IMR-90 (cell line): Measurements from ENCODE around the gene BORA. TPM values are rescaled to one million over a fixed set of nuclear protein-coding genes. Genes with fewer than 3 reads are reported as not detected.

ENCODE experiments used
- ATAC-seq: fragments of 200-7000 bp; cut with Tn5 transposase; 2 replicates; pipeline ENCODE4 v1.9.1; 2020; ENCODE audit warnings: low read depth, mild to moderate bottlenecking, moderate library complexity
- BruUV-seq: library from RNA; stranded (reverse); fragments of 400-500 nt; replicated peaks from 2 replicates; lab custom pipeline; 2021; lab: Mats Ljungman, UMichigan
- CTCF ChIA-PET: fragments of 300-600 bp; formaldehyde crosslinking; extraction: SDS; loops from one replicate; lab custom pipeline; 2021; ENCODE audit warnings: antibody characterized with exemption; lab: Yijun Ruan, JAX
- POLR2A ChIA-PET: fragments of 300-600 bp; sonication (Branson Sonifier 250); formaldehyde crosslinking; loops from one replicate; lab custom pipeline; 2022; ENCODE audit warnings: antibody characterized with exemption; ENCODE audit not compliant: unreplicated experiment; lab: Charles Lee
- DNase-seq: peaks from one replicate; pipeline ENCODE4 v3.0.0; 2013
- H2AFZ ChIP-seq: replicated peaks from 2 replicates; pipeline ENCODE3; 2013; ENCODE audit warnings: low read length, mild to moderate bottlenecking; ENCODE audit not compliant: poor library complexity
- H2AK5ac ChIP-seq: 2 replicates; pipeline ENCODE4 v1.6.1; 2013; ENCODE audit warnings: low read depth, low read length, inconsistent platforms
- H2AK9ac ChIP-seq: replicated peaks from 2 replicates; pipeline ENCODE3; 2013; ENCODE audit warnings: mild to moderate bottlenecking, low read depth, low read length, moderate library complexity; ENCODE audit not compliant: poor library complexity
- H2BK120ac ChIP-seq: 2 replicates; pipeline ENCODE4 v1.6.1; 2013; ENCODE audit warnings: low read depth, low read length, inconsistent platforms
- H2BK15ac ChIP-seq: 3 replicates; pipeline ENCODE4 v1.6.1; 2013; ENCODE audit warnings: low read depth, low read length, inconsistent platforms
- H2BK20ac ChIP-seq: 2 replicates; pipeline ENCODE4 v1.6.1; 2013; ENCODE audit warnings: low read depth, mild to moderate bottlenecking, inconsistent platforms, low read length, moderate library complexity
- H2BK5ac ChIP-seq: 2 replicates; pipeline ENCODE4 v1.6.1; 2013; ENCODE audit warnings: mild to moderate bottlenecking, low read depth, low read length, inconsistent platforms; ENCODE audit not compliant: poor library complexity, severe bottlenecking
- H3K14ac ChIP-seq: replicated peaks from 2 replicates; pipeline ENCODE4 v1.6.1; 2013; ENCODE audit warnings: low read depth, low read length, inconsistent platforms
- H3K18ac ChIP-seq: 2 replicates; pipeline ENCODE4 v1.6.1; 2013; ENCODE audit warnings: low read depth, low read length, control low read depth
- H3K23ac ChIP-seq: 2 replicates; pipeline ENCODE4 v1.6.1; 2013; ENCODE audit warnings: low read depth, low read length, inconsistent platforms
- H3K27ac ChIP-seq: 2 replicates; pipeline ENCODE4 v1.5.1; 2013; ENCODE audit warnings: mild to moderate bottlenecking, control low read depth, low read length; ENCODE audit not compliant: insufficient read depth
- H3K27me3 ChIP-seq: 2 replicates; pipeline ENCODE4 v1.6.1; 2013; ENCODE audit warnings: low read length; ENCODE audit not compliant: control insufficient read depth, insufficient read depth
- H3K36me3 ChIP-seq: 2 replicates; pipeline ENCODE4 v1.6.1; 2013; ENCODE audit warnings: low read length, mixed read lengths; ENCODE audit not compliant: control insufficient read depth, insufficient read depth
- H3K4ac ChIP-seq: 2 replicates; pipeline ENCODE4 v1.6.1; 2013; ENCODE audit warnings: low read depth, low read length, inconsistent platforms
- H3K4me1 ChIP-seq: 2 replicates; pipeline ENCODE4 v1.6.1; 2013; ENCODE audit warnings: low read length, mixed read lengths; ENCODE audit not compliant: control insufficient read depth, insufficient read depth
- H3K4me2 ChIP-seq: 2 replicates; pipeline ENCODE4 v1.6.1; 2013; ENCODE audit warnings: low read depth, mild to moderate bottlenecking, control low read depth, low read length, moderate library complexity
- H3K4me3 ChIP-seq: 2 replicates; pipeline ENCODE4 v1.5.1; 2013; ENCODE audit warnings: low read depth, mild to moderate bottlenecking, control low read depth, low read length, moderate library complexity; ENCODE audit not compliant: insufficient read depth
- H3K56ac ChIP-seq: 2 replicates; pipeline ENCODE4 v1.6.1; 2013; ENCODE audit warnings: low read length, inconsistent platforms; ENCODE audit not compliant: insufficient read depth; ENCODE audit errors: extremely low read depth
- H3K79me1 ChIP-seq, 2 experiments: 2 replicates each; pipeline ENCODE4 v1.6.1; 2013; ENCODE audit warnings: low read length in 2 of 2, inconsistent platforms in 1 of 2, low read depth in 1 of 2
- H3K9ac ChIP-seq: 2 replicates; pipeline ENCODE4 v1.6.1; 2013; ENCODE audit warnings: low read depth, low read length, control low read depth
- H3K9me1 ChIP-seq: 2 replicates; pipeline ENCODE4 v1.6.1; 2013; ENCODE audit warnings: low read length, inconsistent platforms; ENCODE audit not compliant: insufficient read depth
- H3K9me3 ChIP-seq: 2 replicates; pipeline ENCODE4 v1.6.1; 2013; ENCODE audit warnings: low read length; ENCODE audit not compliant: control insufficient read depth, insufficient read depth
- H4K20me1 ChIP-seq: 2 replicates; pipeline ENCODE4 v1.6.1; 2013; ENCODE audit warnings: low read length, inconsistent platforms; ENCODE audit not compliant: insufficient read depth
- H4K5ac ChIP-seq: 2 replicates; pipeline ENCODE4 v1.6.1; 2013; ENCODE audit warnings: mild to moderate bottlenecking, low read depth, low read length, control low read depth
- H4K8ac ChIP-seq, 2 experiments: 2 replicates each; pipeline ENCODE4 v1.6.1; 2013; ENCODE audit warnings: low read depth in 2 of 2, low read length in 2 of 2, control low read depth in 1 of 2, inconsistent platforms in 1 of 2
- H4K91ac ChIP-seq: 2 replicates; pipeline ENCODE4 v1.6.1; 2013; ENCODE audit warnings: low read depth, low read length, inconsistent platforms; ENCODE audit not compliant: insufficient read depth
- BHLHE40 ChIP-seq: fragments of 150-350 bp; IDR thresholded peaks from 2 replicates; pipeline ENCODE4 v1.6.1; 2016; ENCODE audit warnings: mild to moderate bottlenecking, low read depth, low read length
- CEBPB ChIP-seq: IDR thresholded peaks from 2 replicates; pipeline ENCODE4 v1.6.1; 2012; ENCODE audit warnings: low read depth, low read length, improper control_type of control experiment
- CHD1 ChIP-seq: IDR thresholded peaks from 2 replicates; pipeline ENCODE4 v1.6.1; 2012; ENCODE audit warnings: low read depth, low read length, improper control_type of control experiment
- CTCF ChIP-seq: conservative IDR thresholded peaks from 2 replicates; pipeline ENCODE4 v1.5.1; 2012; ENCODE audit warnings: mild to moderate bottlenecking, low read depth, low read length, improper control_type of control experiment
- ELK1 ChIP-seq: fragments of 150-350 bp; IDR thresholded peaks from 2 replicates; pipeline ENCODE4 v1.6.1; 2016; ENCODE audit warnings: low read depth, mild to moderate bottlenecking, low read length, moderate library complexity, borderline replicate concordance
- FOS ChIP-seq: fragments of 150-350 bp; IDR thresholded peaks from 2 replicates; pipeline ENCODE4 v1.6.1; 2016; ENCODE audit warnings: low read depth, low read length
- MAFK ChIP-seq: IDR thresholded peaks from 2 replicates; pipeline ENCODE4 v1.6.1; 2012; ENCODE audit warnings: low read depth, low read length, improper control_type of control experiment
- MAZ ChIP-seq: IDR thresholded peaks from 2 replicates; pipeline ENCODE4 v1.6.1; 2012; ENCODE audit warnings: low read depth, mild to moderate bottlenecking, low read length, improper control_type of control experiment, moderate library complexity, borderline replicate concordance
- MXI1 ChIP-seq: IDR thresholded peaks from 2 replicates; pipeline ENCODE4 v1.6.1; 2012; ENCODE audit warnings: low read depth, mild to moderate bottlenecking, low read length, moderate library complexity, borderline replicate concordance
- NFE2L2 ChIP-seq: fragments of 150-350 bp; IDR thresholded peaks from 2 replicates; pipeline ENCODE4 v1.6.1; 2016; ENCODE audit warnings: low read depth, mild to moderate bottlenecking, low read length
- POLR2A ChIP-seq: IDR thresholded peaks from 2 replicates; pipeline ENCODE4 v1.6.1; 2012; ENCODE audit warnings: mild to moderate bottlenecking, low read depth, low read length
- RAD21 ChIP-seq: IDR thresholded peaks from 2 replicates; pipeline ENCODE4 v1.6.1; 2012; ENCODE audit warnings: low read length, improper control_type of control experiment
- RCOR1 ChIP-seq: IDR thresholded peaks from 2 replicates; pipeline ENCODE4 v1.6.1; 2012; ENCODE audit warnings: mild to moderate bottlenecking, low read length, improper control_type of control experiment; ENCODE audit not compliant: insufficient replicate concordance
- RFX5 ChIP-seq: IDR thresholded peaks from 2 replicates; pipeline ENCODE4 v1.8.0; 2012; ENCODE audit warnings: low read depth, mild to moderate bottlenecking, low read length, moderate library complexity
- SMC3 ChIP-seq: fragments of 150-350 bp; IDR thresholded peaks from 2 replicates; pipeline ENCODE4 v1.6.1; 2016; ENCODE audit warnings: low read depth, mild to moderate bottlenecking, antibody characterized with exemption, low read length, moderate library complexity
- USF2 ChIP-seq: fragments of 150-350 bp; IDR thresholded peaks from 2 replicates; pipeline ENCODE4 v1.6.1; 2017; ENCODE audit warnings: mild to moderate bottlenecking, antibody characterized with exemption, low read length, low read depth
- WGBS, 2 experiments: methylation state at CpG; one replicate each; pipeline versions ENCODE4 v1.1.5 to v1.1.7; 2013; ENCODE audit warnings: missing lambda C conversion rate in 2 of 2; ENCODE audit not compliant: insufficient read length in 1 of 2; ENCODE audit errors: extremely low coverage in 2 of 2; 5-methylcytosine and 5-hydroxymethylcytosine counted together
- dilution Hi-C: fragments of 300-500 bp; cut with HindIII; formaldehyde crosslinking; loops from one replicate; pipeline ENCODE4 v1.14.3; 2018; ENCODE audit warnings: low sequenced_read_pairs; ENCODE audit not compliant: unreplicated experiment
- in situ Hi-C: fragments of 300-500 bp; cut with MboI; formaldehyde crosslinking; loops from 3 replicates; pipeline ENCODE4 v1.14.3; 2019; ENCODE audit warnings: low sequenced_read_pairs, inconsistent platforms, mixed read lengths
- intact Hi-C: fragments of 100-400 bp; cut with micrococcal nuclease; formaldehyde crosslinking; loops from 2 replicates; pipeline ENCODE4 v1.10.0; 2022
- polyA plus RNA-seq, 3 experiments: library from polyadenylated mRNA; depleted of rRNA; stranded (reverse); fragments of >200 nt; gene quantifications; 2 replicates each; pipeline ENCODE4 v1.2.3, GENCODE V29; 2012; ENCODE audit warnings: low replicate concordance in 1 of 3
- total RNA-seq: library from RNA; depleted of rRNA; stranded (reverse); fragments of >200 nt; gene quantifications from 2 replicates; pipeline ENCODE4 v1.2.3, GENCODE V29; 2012

BORA gene
- total and polyA plus RNA-seq, 2 of the 4 experiments (the other 2 are of a cell fraction), result 4.0 to 12.2 TPM

- no TSS peak for BruUV-seq
- H3K4me2 ChIP-seq, result no peak overlapping the region
- no peaks in the 10 kb centered on the region for H4K20me1 ChIP-seq
- no peak overlapping the region for H2BK20ac ChIP-seq
- H3K27me3 ChIP-seq, result peaks cover 2% of the 10 kb centered on the region; the same call in 1 of the 2 replicates
- no peak overlapping the region for H3K18ac ChIP-seq
- H4K8ac ChIP-seq, result no peak overlapping the region
- no peak overlapping the region for H3K4me3 ChIP-seq
- no CpG with 5 or more reads among the region's 5 CpGs for WGBS, 2 experiments
- no peak overlapping the region for H2AFZ ChIP-seq
- no peak overlapping the region for H4K5ac ChIP-seq
- H2AK5ac ChIP-seq, result no peak overlapping the region
- no peak overlapping the region for H3K14ac ChIP-seq
- POLR2A ChIA-PET, result interaction anchor here (0.7 kb wide), 1 partner anchor 840 kb away, joined by 4 read pairs; no protein-coding TSS in a partner anchor
- H3K9ac ChIP-seq, result no peak overlapping the region
- H3K27ac ChIP-seq, result no peak overlapping the region
- DNase-seq (no peak), ATAC-seq (no peak)
- dilution Hi-C loops (no loop called here), intact Hi-C loops (loop anchor here (10.0 kb wide), 1 partner anchor 1729 kb away; no protein-coding TSS in a partner anchor), in situ Hi-C loops (loop anchor here (25.0 kb wide), 1 partner anchor 1732 kb away; no protein-coding TSS in a partner anchor)
- no peak overlapping the region for H2BK120ac ChIP-seq
- no peak overlapping the region for H3K56ac ChIP-seq
- H4K91ac ChIP-seq, result no peak overlapping the region
- no peak overlapping the region for H2AK9ac ChIP-seq
- no peaks in the 10 kb centered on the region for H3K9me3 ChIP-seq
- no peak overlapping the region for H3K23ac ChIP-seq
- no peaks in the 10 kb centered on the region for H3K4me1 ChIP-seq
- no peak overlapping the region for H2BK15ac ChIP-seq
- TF ChIP-seq MAZ (no peak), CEBPB (no peak), CTCF (no peak), BHLHE40 (no peak), RAD21 (no peak), SMC3 (no peak), RFX5 (no peak), NFE2L2 (no peak), ELK1 (no peak), RCOR1 (no peak), CHD1 (no peak), USF2 (no peak), MXI1 (no peak), MAFK (no peak), FOS (no peak), POLR2A (no peak)
- H3K79me1 ChIP-seq, result no peaks in the 10 kb centered on the region
- no peaks in the 10 kb centered on the region for H3K36me3 ChIP-seq
- H3K9me1 ChIP-seq, result no peaks in the 10 kb centered on the region
- no peak overlapping the region for H2BK5ac ChIP-seq
- CTCF ChIA-PET, result interaction anchor here (0.9 kb wide), 1 partner anchor 18 kb away, joined by 4 read pairs; no protein-coding TSS in a partner anchor
- H3K4ac ChIP-seq, result no peak overlapping the region
Observed at GRCh38 chr13:72693832-72694231, 33.9 kb upstream of the BORA start.
